Kidney (tissue), 14 donors: Measurements from ENCODE around the gene MAPKAPK2. TPM values are rescaled to one million over a fixed set of nuclear protein-coding genes. Genes with fewer than 3 reads are reported as not detected.

Source experiments
- DNase-seq, 5 donors: peaks; one replicate each; pipeline ENCODE4 v3.0.0-alpha.2; 2013 to 2020
- FAIRE-seq: peaks from 2 replicates; lab custom pipeline; 2012; peaks lifted over from hg19 to GRCh38; lab: Jason Lieb, UNC
- H3K27ac ChIP-seq, 2 donors: one replicate each; pipeline ENCODE4 v1.7.0; 2013; ENCODE audit warnings: low read depth in 2 of 2, low read length in 2 of 2, inconsistent platforms in 1 of 2
- H3K27me3 ChIP-seq: one replicate; pipeline ENCODE4 v1.7.1; 2013; ENCODE audit warnings: low read length, inconsistent platforms; ENCODE audit not compliant: control insufficient read depth, insufficient read depth
- H3K36me3 ChIP-seq, 3 donors: one replicate each; pipeline versions ENCODE4 v1.7.0 to v1.7.1; 2013; ENCODE audit warnings: low read length in 3 of 3, control low read depth in 1 of 3, inconsistent platforms in 1 of 3; ENCODE audit not compliant: insufficient read depth in 3 of 3, control insufficient read depth in 2 of 3
- H3K4me1 ChIP-seq, 3 donors: one replicate each; pipeline versions ENCODE4 v1.7.0 to v1.7.1; 2013; ENCODE audit warnings: low read length in 3 of 3, inconsistent platforms in 1 of 3, low read depth in 1 of 3; ENCODE audit not compliant: control insufficient read depth in 2 of 3, insufficient read depth in 2 of 3
- H3K4me3 ChIP-seq, 3 donors: one replicate each; pipeline versions ENCODE4 v1.7.0 to v1.8.1; 2013; ENCODE audit warnings: low read length in 3 of 3, control low read depth in 1 of 3, inconsistent platforms in 1 of 3
- H3K9ac ChIP-seq, 3 donors: one replicate each; pipeline versions ENCODE4 v1.7.0 to v1.7.1; 2013; ENCODE audit warnings: low read length in 3 of 3, control low read depth in 1 of 3, inconsistent platforms in 1 of 3
- H3K9me3 ChIP-seq, 3 donors: one replicate each; pipeline versions ENCODE4 v1.7.0 to v1.7.1; 2013; ENCODE audit warnings: low read length in 3 of 3, control low read depth in 1 of 3, inconsistent platforms in 1 of 3; ENCODE audit not compliant: control insufficient read depth in 2 of 3, insufficient read depth in 1 of 3
- intact Hi-C: fragments of 100-400 bp; cut with DNase I; formaldehyde crosslinking; loops from one replicate; pipeline ENCODE4 v1.11.1; 2022
- polyA plus RNA-seq: library from polyadenylated mRNA; stranded (reverse); fragments of 350-450 nt; fragmentation: Illumina TruSeq; extraction: RNeasy Lipid Tissue Mini Kit (QIAGEN cat#74804); gene quantifications from one replicate; pipeline ENCODE4 v1.2.3, GENCODE V29; 2014; ENCODE audit warnings: low read depth, low replicate concordance; ENCODE audit not compliant: insufficient read depth
- total RNA-seq: library from RNA; stranded (reverse); fragmentation: NEBNext Ultra II Directional; extraction: Animal tissue kit (Norgen Biotek cat#: 25700); gene quantifications from one replicate; pipeline ENCODE4 v1.2.1, GENCODE V29; 2021
- TF ChIP-seq, protein P1 (sequence below): IDR thresholded peaks from 3 replicates; pipeline ENCODE4 v1.5.1; 2012; ENCODE audit warnings: mild to moderate bottlenecking, moderate library complexity, borderline replicate concordance; ENCODE audit not compliant: insufficient read depth; ENCODE audit errors: extremely low read depth
- donor health status: control.
- donor health status: control.
- donor health status: control.
- donor health status: control.
- donor health status: control.
- donor health status: DM: yes; HTN: yes; CAD: no.
- donor health status: Normal renal cell carcinoma (clear cell type).

MAPKAPK2 gene
- total and polyA plus RNA-seq, 2 donors from 2014 or later = 84.5 to 113 TPM

DNA sequence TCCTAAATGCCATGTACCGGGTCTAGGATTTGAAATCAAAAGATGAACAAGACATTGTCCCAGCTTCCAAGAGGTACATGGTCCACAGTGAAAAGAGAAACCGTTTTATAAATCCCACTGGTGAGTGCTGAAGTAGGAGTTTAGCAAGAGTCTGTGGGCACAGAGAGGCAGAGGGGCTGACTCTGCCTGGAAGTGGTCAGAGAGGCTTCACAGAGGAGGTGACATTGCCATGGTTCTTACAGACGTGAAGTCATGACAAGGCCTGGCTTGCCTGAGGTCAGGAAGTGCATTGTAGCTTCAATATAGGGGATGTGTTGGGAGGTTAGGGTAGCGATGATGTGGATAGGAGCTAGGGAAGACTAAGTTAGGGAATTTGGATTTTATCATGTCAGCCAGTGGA is 28.4 kb downstream of the MAPKAPK2 start:
- Histone ChIP-seq H3K36me3 (no peaks in the 10 kb centered on the region), H3K9ac (no peak overlapping the region), H3K27ac (peak overlapping the region; percentile 2 to 88), H3K27me3 (no peaks in the 10 kb centered on the region), H3K9me3 (no peaks in the 10 kb centered on the region), H3K4me3 (no peak overlapping the region), H3K4me1 (peaks cover 0 to 58% (median 58%) of the 10 kb centered on the region in 3 donors)
- DNase-seq (no peak), FAIRE-seq (no peak)
- TF ChIP-seq, protein P1, sequence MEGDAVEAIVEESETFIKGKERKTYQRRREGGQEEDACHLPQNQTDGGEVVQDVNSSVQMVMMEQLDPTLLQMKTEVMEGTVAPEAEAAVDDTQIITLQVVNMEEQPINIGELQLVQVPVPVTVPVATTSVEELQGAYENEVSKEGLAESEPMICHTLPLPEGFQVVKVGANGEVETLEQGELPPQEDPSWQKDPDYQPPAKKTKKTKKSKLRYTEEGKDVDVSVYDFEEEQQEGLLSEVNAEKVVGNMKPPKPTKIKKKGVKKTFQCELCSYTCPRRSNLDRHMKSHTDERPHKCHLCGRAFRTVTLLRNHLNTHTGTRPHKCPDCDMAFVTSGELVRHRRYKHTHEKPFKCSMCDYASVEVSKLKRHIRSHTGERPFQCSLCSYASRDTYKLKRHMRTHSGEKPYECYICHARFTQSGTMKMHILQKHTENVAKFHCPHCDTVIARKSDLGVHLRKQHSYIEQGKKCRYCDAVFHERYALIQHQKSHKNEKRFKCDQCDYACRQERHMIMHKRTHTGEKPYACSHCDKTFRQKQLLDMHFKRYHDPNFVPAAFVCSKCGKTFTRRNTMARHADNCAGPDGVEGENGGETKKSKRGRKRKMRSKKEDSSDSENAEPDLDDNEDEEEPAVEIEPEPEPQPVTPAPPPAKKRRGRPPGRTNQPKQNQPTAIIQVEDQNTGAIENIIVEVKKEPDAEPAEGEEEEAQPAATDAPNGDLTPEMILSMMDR = no peak
- intact Hi-C loops = no loop called here

DNA sequence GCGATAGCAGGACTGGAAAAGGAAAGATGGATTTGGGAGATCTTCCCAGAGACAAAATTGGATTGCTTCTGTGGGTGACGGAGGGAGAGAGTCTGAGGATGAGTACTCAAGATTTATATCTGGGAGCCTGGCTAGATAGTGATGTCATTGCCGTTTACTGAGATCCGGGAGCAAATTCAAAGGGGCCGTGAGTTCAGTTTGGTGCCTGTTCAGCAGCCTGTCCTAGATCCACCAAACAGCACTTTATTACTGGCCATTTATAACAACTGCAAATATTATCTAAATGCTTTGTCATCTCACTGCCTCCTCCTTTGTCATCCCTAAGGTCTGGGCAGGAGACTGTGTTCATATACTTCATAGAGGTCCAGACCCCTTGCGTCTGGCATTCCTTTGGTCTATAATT is 29.2 kb downstream of the MAPKAPK2 start:
- no peaks in the 10 kb centered on the region for H3K9me3 ChIP-seq
- no peak for FAIRE-seq
- peak overlapping the region in 1 of 3 donors; percentile 29 for H3K9ac ChIP-seq
- no peaks in the 10 kb centered on the region for H3K27me3 ChIP-seq
- H3K4me3 ChIP-seq = no peak overlapping the region
- DNase-seq = no peak
- no peaks in the 10 kb centered on the region for H3K36me3 ChIP-seq
- TF ChIP-seq, protein P1 = no peak
- H3K4me1 ChIP-seq = peaks cover 0 to 52% (median 49%) of the 10 kb centered on the region in 3 donors
- peak overlapping the region; percentile 68 to 88 for H3K27ac ChIP-seq
- intact Hi-C loops = no loop called here

DNA sequence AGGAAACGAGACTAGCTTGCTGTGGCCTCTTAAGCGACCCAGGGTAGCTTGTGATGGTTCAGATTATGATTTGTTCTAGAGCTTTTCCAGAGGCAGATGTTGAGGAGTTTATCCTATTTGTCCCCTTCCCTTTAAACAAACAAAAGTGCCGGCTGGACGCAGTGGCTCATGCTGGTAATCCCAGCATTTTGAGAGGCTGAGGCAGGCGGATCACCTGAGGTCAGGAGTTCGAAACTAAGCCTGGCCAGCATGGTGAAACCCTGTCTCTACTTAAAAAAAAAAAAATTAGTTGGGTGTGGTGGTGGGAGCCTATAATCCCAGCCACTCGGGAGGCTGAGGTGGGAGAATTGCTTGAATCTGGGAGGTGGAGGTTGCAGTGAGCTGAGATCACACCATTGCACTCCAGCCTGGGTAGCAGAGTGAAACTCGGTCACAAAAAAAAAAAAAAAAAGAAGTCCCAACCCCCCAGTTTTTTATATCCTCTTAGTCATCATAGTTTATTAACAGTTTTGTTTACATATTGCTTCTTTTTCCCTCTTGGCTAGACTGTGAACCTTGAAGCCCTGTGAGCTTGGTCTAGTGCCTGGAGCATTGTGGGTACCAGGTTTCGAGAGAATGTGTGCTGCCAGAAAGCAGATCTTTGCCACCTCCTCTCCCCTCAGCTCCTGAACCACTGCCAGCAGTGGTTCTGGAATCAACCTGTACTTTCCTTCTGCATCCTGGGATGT is 29.8 kb downstream of the MAPKAPK2 start:
- Histone ChIP-seq H3K9ac (peak overlapping the region in 1 of 3 donors; percentile 29), H3K27ac (peak overlapping the region; percentile 68 to 88), H3K4me1 (peaks cover 0 to 48% (median 45%) of the 10 kb centered on the region in 3 donors), H3K36me3 (no peaks in the 10 kb centered on the region), H3K27me3 (no peaks in the 10 kb centered on the region), H3K4me3 (no peak overlapping the region), H3K9me3 (no peaks in the 10 kb centered on the region)
- TF ChIP-seq, protein P1 = no peak
- intact Hi-C loops = no loop called here
- FAIRE-seq (no peak), DNase-seq (no peak)
